ENCODE measurements around the gene EGFLAM. TPM values are rescaled to one million over a fixed set of nuclear protein-coding genes. Genes with fewer than 3 reads are reported as not detected.

The EGFLAM gene
- total RNA-seq, 1 experiment from 2014 or later, result 0.33 TPM

- no peaks in the 10 kb centered on the region for H4K20me1 ChIP-seq (ENCODE audit: control insufficient read depth, insufficient read depth, insufficient read length)
- no peak overlapping the region for H3K4ac ChIP-seq (ENCODE audit: low read depth, low read length)
- TF ChIP-seq CTCF (conservative IDR thresholded peaks at IDR 0.05), result no peak
- no peak overlapping the region for H4K91ac ChIP-seq (ENCODE audit: insufficient read length, low read depth, low read length)
- peak overlapping the region; percentile 64 for H3K18ac ChIP-seq (ENCODE audit: insufficient read length, low read depth, low read length)
- H3K79me2 ChIP-seq (ENCODE audit: insufficient read depth, low read length), result no peaks in the 10 kb centered on the region
- Mint-ChIP-seq H3K27ac (no peak overlapping the region; a peak in 1 of 7 replicates), H3K4me3 (no peak overlapping the region), H3K9me3 (no peaks in the 10 kb centered on the region), H3K27me3 (ENCODE audit: low read depth) (peaks cover 2% of the 10 kb centered on the region), H3K4me1 (peaks cover 15 to 21% of the 10 kb centered on the region in 2 experiments), H3K36me3 (ENCODE audit: insufficient read depth in 1 of 3, low read depth in 3 of 3) (no peaks in the 10 kb centered on the region; a peak in 1 of 7 replicates)
- no peak overlapping the region for H2BK15ac ChIP-seq (ENCODE audit: low read depth, low read length)
- no peaks in the 10 kb centered on the region for H3K23me2 ChIP-seq (ENCODE audit: insufficient read length, low read depth, low read length, poor library complexity, severe bottlenecking)
- H3K4me1 ChIP-seq (ENCODE audit: insufficient read depth, low read length), result no peaks in the 10 kb centered on the region
- H3K27ac ChIP-seq (ENCODE audit: insufficient read length, low read depth, low read length), result no peak overlapping the region
- H3K14ac ChIP-seq (ENCODE audit: insufficient read depth, low read length), result no peak overlapping the region
- H3K79me1 ChIP-seq (ENCODE audit: insufficient read depth, low read depth, low read length, poor library complexity, severe bottlenecking), result no peaks in the 10 kb centered on the region
- H3T11ph ChIP-seq (ENCODE audit: low read length), result no peak overlapping the region
- no peak overlapping the region for H3K4me2 ChIP-seq (ENCODE audit: insufficient read depth, insufficient read length, low read length)
- WGBS (ENCODE audit: extremely low coverage, insufficient read length, low lambda C conversion rate), result no CpG with 5 or more reads among the region's 22 CpGs
- no peak overlapping the region for H3K23ac ChIP-seq (ENCODE audit: insufficient read length, low read depth, low read length)
- no peak overlapping the region for H2BK5ac ChIP-seq (ENCODE audit: insufficient read length, low read length)
- no peak overlapping the region for H2AK5ac ChIP-seq (ENCODE audit: insufficient read length, low read length)
- no peak overlapping the region for H2BK12ac ChIP-seq (ENCODE audit: insufficient read length, low read depth, low read length)
- H2AFZ ChIP-seq (ENCODE audit: low read length), result no peak overlapping the region
- H2BK120ac ChIP-seq (ENCODE audit: low read depth, low read length, poor library complexity, severe bottlenecking), result no peak overlapping the region
- no peak for DNase-seq
- no peak overlapping the region for H3K9ac ChIP-seq (ENCODE audit: extremely low read depth, insufficient read length, low read length)
- no peak overlapping the region for H4K5ac ChIP-seq (ENCODE audit: insufficient read length, low read depth, low read length)
- H3K56ac ChIP-seq (ENCODE audit: insufficient read length, low read depth, low read length), result no peak overlapping the region
- no peaks in the 10 kb centered on the region for H3K9me3 ChIP-seq (ENCODE audit: control insufficient read depth, low read depth, low read length)
- no peak overlapping the region for H2BK20ac ChIP-seq (ENCODE audit: low read depth, low read length, poor library complexity, severe bottlenecking)
- H4K8ac ChIP-seq (replicated peaks; ENCODE audit: insufficient read length, low read depth, low read length), result no peak overlapping the region
- H3K27me3 ChIP-seq (ENCODE audit: insufficient read depth, low read length), result no peaks in the 10 kb centered on the region
Observed at GRCh38 chr5:38467353-38468040, 209.1 kb downstream of the EGFLAM start.
